Kidney (tissue), 14 donors: Measurements from ENCODE around the gene FARS2. TPM values are rescaled to one million over a fixed set of nuclear protein-coding genes. Genes with fewer than 3 reads are reported as not detected.

Experiments used
- DNase-seq, 5 donors: peaks; one replicate each; pipeline ENCODE4 v3.0.0-alpha.2; 2013 to 2020
- FAIRE-seq: peaks from 2 replicates; lab custom pipeline; 2012; peaks lifted over from hg19 to GRCh38; lab: Jason Lieb, UNC
- H3K27ac ChIP-seq, 2 donors: one replicate each; pipeline ENCODE4 v1.7.0; 2013; ENCODE audit warnings: low read depth in 2 of 2, low read length in 2 of 2, inconsistent platforms in 1 of 2
- H3K27me3 ChIP-seq: one replicate; pipeline ENCODE4 v1.7.1; 2013; ENCODE audit warnings: low read length, inconsistent platforms; ENCODE audit not compliant: control insufficient read depth, insufficient read depth
- H3K36me3 ChIP-seq, 3 donors: one replicate each; pipeline versions ENCODE4 v1.7.0 to v1.7.1; 2013; ENCODE audit warnings: low read length in 3 of 3, control low read depth in 1 of 3, inconsistent platforms in 1 of 3; ENCODE audit not compliant: insufficient read depth in 3 of 3, control insufficient read depth in 2 of 3
- H3K4me1 ChIP-seq, 3 donors: one replicate each; pipeline versions ENCODE4 v1.7.0 to v1.7.1; 2013; ENCODE audit warnings: low read length in 3 of 3, inconsistent platforms in 1 of 3, low read depth in 1 of 3; ENCODE audit not compliant: control insufficient read depth in 2 of 3, insufficient read depth in 2 of 3
- H3K4me3 ChIP-seq, 3 donors: one replicate each; pipeline versions ENCODE4 v1.7.0 to v1.8.1; 2013; ENCODE audit warnings: low read length in 3 of 3, control low read depth in 1 of 3, inconsistent platforms in 1 of 3
- H3K9ac ChIP-seq, 3 donors: one replicate each; pipeline versions ENCODE4 v1.7.0 to v1.7.1; 2013; ENCODE audit warnings: low read length in 3 of 3, control low read depth in 1 of 3, inconsistent platforms in 1 of 3
- H3K9me3 ChIP-seq, 3 donors: one replicate each; pipeline versions ENCODE4 v1.7.0 to v1.7.1; 2013; ENCODE audit warnings: low read length in 3 of 3, control low read depth in 1 of 3, inconsistent platforms in 1 of 3; ENCODE audit not compliant: control insufficient read depth in 2 of 3, insufficient read depth in 1 of 3
- CTCF ChIP-seq: IDR thresholded peaks from 3 replicates; pipeline ENCODE4 v1.5.1; 2012; ENCODE audit warnings: mild to moderate bottlenecking, moderate library complexity, borderline replicate concordance; ENCODE audit not compliant: insufficient read depth; ENCODE audit errors: extremely low read depth
- intact Hi-C: fragments of 100-400 bp; cut with DNase I; formaldehyde crosslinking; loops from one replicate; pipeline ENCODE4 v1.11.1; 2022
- polyA plus RNA-seq: library from polyadenylated mRNA; stranded (reverse); fragments of 350-450 nt; fragmentation: Illumina TruSeq; extraction: RNeasy Lipid Tissue Mini Kit (QIAGEN cat#74804); gene quantifications from one replicate; pipeline ENCODE4 v1.2.3, GENCODE V29; 2014; ENCODE audit warnings: low read depth, low replicate concordance; ENCODE audit not compliant: insufficient read depth
- total RNA-seq: library from RNA; stranded (reverse); fragmentation: NEBNext Ultra II Directional; extraction: Animal tissue kit (Norgen Biotek cat#: 25700); gene quantifications from one replicate; pipeline ENCODE4 v1.2.1, GENCODE V29; 2021
- donor health status: control.
- donor health status: control.
- donor health status: control.
- donor health status: control.
- donor health status: control.
- donor health status: DM: yes; HTN: yes; CAD: no.
- donor health status: Normal renal cell carcinoma (clear cell type).

The FARS2 gene
- total and polyA plus RNA-seq, 2 donors from 2014 or later: 22.1 to 24.8 TPM

DNA sequence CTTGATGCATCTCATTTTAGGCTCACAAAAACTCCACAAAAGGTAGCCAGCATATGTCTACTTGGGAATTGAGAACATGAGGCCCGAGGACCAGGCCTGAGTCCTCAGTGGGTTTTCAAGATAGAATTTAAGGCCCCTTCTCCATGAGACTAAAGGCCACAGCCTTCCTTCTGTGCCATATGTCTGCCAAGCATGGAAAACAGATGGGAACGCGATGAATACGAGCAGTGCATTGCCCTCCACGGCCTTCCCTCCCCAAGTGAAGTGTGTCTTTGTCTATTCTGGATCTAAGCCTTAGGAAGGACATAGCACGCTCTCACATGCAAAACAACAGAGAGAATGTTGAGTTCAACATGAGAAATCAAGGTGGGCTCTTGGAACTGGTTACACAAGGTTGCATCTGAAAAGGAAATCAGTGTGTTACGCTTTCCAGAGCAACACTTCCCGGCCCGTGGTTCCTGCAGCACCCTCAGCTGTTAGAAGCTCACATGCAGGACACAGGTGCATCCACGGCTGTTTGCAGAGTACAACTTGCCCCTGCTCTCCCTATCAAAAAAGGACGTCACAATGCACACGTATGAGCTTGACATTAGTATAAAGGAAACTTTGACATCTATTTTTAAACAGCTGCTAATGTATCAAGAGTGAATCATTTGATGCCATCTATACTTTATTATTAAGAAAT lies 515.5 kb downstream of the FARS2 start:
- no peak for TF ChIP-seq CTCF
- no peak overlapping the region for H3K4me3 ChIP-seq
- DNase-seq (no peak), FAIRE-seq (no peak)
- no peak overlapping the region for H3K9ac ChIP-seq
- no peak overlapping the region for H3K27ac ChIP-seq
- H3K4me1 ChIP-seq: no peaks in the 10 kb centered on the region
- H3K36me3 ChIP-seq: no peaks in the 10 kb centered on the region
- H3K27me3 ChIP-seq: no peaks in the 10 kb centered on the region
- no peaks in the 10 kb centered on the region for H3K9me3 ChIP-seq
- intact Hi-C loops: no loop called here

- no peak overlapping the region for H3K4me3 ChIP-seq
- H3K9ac ChIP-seq: no peak overlapping the region
- intact Hi-C loops: no loop called here
- H3K4me1 ChIP-seq: no peaks in the 10 kb centered on the region
- no peaks in the 10 kb centered on the region for H3K36me3 ChIP-seq
- H3K27me3 ChIP-seq: no peaks in the 10 kb centered on the region
- no peaks in the 10 kb centered on the region for H3K9me3 ChIP-seq
- H3K27ac ChIP-seq: no peak overlapping the region
- FAIRE-seq: no peak
- no peak for TF ChIP-seq CTCF
- DNase-seq: no peak
Observed at GRCh38 chr6:5778317-5778857, 517.1 kb downstream of the FARS2 start.

DNA sequence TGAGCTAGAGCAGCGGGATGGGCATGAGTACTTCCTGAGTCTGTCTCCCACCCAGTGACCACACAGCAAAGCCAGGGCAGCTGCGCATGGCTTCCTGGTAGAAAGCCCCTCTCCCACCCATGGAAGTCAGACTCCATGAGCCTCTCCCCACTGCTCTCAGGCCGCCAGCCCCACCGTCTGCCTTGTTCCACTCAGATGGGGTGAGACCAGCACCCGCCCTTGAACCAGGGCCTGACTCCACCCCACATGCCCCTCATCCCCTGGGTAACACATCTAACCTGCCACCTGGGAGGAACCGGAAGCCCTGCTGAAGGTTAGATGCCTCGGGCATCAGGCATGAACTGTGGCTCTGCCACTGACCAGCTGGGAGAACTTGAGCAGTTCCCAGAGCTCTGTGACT lies 517.6 kb downstream of the FARS2 start:
- no peak for TF ChIP-seq CTCF
- no peak for FAIRE-seq
- intact Hi-C loops: no loop called here
- no peaks in the 10 kb centered on the region for H3K9me3 ChIP-seq
- no peak overlapping the region for H3K9ac ChIP-seq
- H3K4me1 ChIP-seq: no peaks in the 10 kb centered on the region
- H3K36me3 ChIP-seq: no peaks in the 10 kb centered on the region
- DNase-seq: no peak
- no peak overlapping the region for H3K27ac ChIP-seq
- H3K27me3 ChIP-seq: no peaks in the 10 kb centered on the region
- H3K4me3 ChIP-seq: no peak overlapping the region
